HS-5 (cell line): ENCODE results near the gene RAMP3.
"Not testable (repeated sequence)": the region's sequence is repeated elsewhere in the genome, so short reads cannot be mapped to it uniquely, and the experiment has no call there.

Experiments
- DNase-seq: peaks from one replicate; pipeline ENCODE4 v3.0.0-alpha.2; 2012; ENCODE audit warnings: low read depth

The RAMP3 gene

DNA sequence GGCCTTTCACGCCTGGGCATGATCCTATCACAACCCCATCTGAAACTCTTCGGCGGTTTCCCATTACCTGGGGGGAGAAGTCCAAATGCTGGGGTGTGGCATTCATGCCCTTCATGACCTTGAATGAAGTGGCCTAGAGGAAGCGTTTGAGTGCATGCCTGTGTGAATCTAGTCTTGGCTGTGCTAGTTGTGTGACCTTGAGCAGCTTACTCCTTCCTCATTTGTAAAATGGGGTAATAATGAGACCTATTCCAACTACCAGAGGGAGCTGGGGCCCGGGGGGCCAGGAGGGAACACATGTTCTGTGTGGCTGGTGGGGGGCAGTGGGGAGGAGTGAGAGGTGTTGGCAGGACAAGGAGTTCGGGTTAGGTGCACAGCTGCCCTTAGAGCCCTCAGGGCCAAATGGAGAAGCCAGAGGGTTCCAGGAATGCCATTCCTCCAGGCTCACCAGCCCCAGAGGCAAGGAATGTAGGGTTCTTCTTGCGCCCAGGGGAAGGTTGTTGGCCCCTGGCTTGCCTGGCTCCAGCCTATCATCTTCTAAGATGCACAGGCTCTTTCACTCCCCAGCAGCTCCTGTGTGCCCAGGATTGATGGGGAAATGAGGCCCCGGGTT lies 24.8 kb upstream of the RAMP3 start:
- no peak for DNase-seq

DNA sequence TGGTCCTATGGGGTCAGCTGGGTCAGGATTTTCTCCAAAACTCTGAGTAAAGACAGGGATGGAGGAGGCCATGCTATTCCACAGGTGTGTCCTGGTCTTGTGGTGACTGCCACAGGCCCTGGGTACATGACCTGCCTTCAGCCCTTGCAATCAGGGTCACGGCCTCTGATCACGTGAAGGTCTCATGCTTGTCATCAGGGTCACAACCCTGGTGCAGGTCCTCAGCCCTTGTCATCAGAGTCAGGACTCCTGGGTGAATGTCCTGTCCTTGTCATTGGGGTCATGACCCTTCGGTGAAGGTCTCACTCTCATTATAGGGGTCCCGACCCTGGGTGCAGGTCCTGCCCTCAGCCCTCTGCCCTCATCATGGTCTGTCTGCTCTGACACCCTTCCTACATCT lies 24.2 kb upstream of the RAMP3 start:
- no peak for DNase-seq

DNA sequence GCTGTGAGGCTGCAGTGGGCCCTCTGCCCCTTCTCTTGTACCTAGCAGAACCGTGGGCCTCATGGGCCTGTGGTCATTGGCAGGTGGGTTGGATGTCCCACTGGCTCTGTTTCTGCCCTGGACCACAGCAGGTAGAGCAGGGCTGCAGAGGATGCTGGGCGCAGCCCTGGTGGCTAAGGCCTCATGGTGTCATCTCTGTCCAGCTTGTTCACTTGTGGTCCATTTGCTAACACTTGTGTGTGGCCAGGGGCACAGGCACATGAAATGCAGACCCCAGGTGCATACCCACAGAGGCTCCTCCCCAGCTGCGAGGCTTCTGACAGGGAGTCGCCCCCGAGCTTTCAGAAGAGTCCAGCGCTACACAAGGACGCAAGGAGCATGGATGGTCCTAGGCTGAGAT lies 23.7 kb upstream of the RAMP3 start:
- DNase-seq, result no peak

DNA sequence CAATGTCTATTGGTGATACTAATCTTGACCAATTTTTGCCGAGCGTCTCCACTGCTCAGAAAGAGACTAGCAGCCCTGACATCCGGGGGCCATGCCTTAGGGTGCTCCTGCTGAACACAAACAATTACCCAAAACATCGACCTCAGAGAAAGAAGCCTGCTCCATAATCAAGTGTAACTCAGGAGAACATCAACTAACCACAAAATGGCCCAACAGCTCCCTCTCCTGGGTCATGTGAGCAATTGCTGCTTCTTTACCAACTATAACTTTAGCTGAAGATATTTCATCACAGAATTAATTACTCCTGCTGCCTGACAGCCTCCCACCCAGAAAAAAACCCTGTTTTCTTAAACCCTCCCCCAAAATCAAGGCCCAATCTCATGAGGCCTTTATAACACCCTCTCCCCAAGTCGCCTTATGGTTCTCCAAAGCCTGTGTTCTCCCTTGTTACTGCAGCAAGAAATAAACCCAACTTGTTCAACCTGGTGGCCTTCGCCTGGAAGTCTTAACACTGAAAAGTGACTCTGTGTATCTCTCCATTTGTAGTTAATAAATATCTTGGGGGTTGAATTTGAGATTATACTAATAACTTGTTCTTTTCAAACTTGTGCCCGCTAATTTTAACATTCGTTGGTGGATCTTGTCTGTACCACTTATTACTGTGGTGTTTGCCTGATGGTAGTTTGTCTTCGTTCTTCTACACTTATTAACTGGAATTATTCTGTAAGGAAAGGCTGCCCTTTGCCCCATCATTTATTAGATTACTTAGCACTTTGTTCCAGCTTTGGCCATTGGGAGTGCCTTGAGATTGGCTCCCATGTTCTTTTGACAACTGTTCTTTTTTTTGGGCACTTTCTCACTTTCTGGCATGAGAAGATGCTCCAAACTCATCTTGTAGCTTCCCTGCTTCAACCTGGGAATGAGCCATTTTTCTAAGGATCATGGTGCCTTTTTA lies 21.2 kb upstream of the RAMP3 start:
- peak; percentile 57 for DNase-seq

DNA sequence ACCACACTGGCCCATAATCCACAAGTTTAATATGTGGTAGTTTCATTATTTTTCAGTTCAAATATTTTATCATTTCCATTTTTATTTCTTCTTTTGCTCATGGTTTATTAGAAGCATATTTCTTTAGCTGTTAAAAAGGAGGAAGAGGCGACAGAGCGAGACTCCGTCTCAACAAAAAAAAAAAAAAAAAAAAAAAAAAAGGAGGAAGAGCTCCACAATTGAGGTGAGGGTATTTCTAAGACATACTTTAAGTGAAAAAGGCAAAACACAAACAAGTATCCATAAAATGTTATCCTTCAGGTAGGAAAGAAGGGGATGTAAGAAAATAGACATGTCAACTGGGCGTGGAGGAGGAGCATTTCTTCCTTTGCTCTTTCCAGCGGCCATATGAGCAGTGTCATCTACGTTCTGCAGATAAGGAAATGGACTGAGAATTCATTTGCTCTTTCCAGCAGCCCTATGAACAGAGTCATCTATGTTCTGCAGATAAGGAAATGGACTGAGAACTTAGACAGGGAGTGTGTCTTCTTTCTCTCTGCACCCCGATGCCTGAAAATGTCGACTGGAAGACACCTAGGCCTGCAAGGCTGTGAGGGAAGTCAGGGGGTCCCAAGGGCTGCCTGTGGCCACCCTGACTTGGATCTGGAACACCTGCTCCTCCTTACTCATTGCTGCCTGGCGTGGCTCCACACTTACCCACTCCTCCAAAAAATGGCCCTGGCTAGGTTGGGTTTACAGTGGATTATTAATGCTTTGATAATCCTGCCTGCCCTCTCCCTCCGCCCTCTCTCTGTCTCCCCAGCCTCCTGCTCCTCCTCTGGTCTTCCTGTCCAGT lies 18.9 kb upstream of the RAMP3 start:
- no peak for DNase-seq

DNA sequence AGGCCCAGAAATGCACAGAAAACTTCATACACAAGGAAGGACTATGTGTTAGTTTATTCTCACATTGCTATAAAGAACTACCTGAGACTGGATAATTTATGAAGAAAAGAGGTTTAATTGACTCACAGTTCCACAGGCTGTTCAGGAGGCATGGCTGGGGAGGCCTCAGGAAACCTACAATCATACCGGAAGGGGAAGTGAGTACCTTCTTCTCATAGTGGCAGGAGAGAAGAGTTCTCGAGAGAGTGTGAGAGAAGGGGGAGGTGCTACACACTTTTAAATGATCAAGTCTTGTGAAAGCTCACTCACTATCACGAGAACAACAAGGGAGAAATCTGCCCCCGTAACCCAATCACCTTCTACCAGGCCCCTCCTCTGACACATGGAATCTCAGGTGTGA lies 16.8 kb upstream of the RAMP3 start:
- no peak for DNase-seq

DNA sequence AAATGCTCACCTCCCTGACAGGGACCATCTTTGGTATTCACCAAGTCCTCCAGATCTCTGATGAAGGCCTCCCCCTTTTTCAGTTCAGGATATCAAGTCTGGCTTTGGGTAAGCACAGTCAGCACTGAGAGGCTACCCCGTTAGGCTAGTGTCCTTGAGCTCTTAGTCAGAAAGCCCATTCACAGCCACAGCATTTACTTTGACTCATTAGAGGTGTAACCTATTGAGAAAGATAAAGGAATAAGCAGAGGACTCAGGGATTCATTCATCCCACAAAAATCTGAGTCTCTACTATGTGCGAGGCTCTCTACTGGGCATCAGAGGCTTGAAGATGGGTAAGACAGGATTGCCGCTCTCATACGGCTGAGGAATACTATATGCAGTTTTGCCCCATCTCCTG lies 14.0 kb upstream of the RAMP3 start:
- peak; percentile 75 for DNase-seq

DNA sequence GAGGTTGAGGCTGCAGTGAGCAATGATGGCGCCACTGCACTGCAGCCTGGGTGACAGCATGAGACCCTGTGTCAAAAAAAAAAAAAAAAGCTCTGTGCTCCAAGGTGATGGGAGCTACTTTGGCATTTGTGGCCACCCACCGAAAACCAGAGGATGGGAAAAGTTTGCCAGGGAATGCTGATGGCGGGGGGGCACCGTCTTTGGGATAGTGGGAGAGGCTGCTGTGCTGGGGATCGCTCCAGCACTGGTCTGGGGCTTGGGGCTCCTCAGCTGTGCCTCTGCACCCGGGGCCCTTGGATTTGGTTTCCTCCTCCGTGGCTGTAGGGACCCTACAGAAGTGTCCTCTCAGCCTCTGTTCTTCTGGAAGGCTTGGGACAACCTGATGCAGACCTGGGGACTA lies 11.7 kb upstream of the RAMP3 start:
- no peak for DNase-seq

DNA sequence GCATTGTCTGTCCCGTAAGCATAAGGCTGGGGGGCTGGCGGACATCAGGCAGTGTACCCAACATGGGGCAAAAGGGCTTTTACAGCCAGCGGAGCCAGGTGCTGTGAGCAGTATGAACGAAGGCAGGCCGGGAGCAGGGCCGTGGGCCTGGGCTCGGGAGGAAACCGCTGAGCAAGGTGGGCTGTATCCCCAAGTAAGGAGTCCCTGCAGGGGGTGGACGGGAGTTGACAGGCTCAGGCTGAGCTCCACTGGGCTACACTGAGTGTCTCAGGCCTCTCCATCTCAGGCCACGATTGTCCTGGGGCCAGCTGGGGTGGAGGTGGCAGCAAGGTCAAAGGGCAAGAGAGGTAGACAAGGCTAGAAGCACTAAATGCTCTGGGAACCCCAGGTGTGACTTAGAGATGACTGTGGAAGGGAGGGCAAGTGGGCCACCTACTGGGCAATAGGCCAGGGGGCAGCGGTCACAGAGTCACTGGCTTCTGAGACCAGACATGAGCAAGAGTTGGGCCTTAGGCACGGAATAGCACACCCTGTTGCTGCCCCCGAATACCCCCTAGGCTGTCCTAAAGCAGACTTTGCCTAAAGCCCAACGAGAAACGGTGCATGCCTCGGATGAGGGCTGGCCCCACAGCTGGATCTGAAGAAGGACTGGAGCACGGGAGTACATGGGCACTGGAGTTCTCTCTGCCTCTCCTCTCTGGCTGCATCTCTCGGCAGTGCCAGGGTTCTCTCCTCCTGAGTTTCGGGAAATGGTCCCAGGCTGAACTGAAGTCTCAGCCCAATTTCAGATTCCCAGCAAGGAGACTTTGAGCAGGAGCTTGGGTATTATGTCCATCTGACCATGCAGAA lies 10.8 kb upstream of the RAMP3 start:
- DNase-seq, result no peak

DNA sequence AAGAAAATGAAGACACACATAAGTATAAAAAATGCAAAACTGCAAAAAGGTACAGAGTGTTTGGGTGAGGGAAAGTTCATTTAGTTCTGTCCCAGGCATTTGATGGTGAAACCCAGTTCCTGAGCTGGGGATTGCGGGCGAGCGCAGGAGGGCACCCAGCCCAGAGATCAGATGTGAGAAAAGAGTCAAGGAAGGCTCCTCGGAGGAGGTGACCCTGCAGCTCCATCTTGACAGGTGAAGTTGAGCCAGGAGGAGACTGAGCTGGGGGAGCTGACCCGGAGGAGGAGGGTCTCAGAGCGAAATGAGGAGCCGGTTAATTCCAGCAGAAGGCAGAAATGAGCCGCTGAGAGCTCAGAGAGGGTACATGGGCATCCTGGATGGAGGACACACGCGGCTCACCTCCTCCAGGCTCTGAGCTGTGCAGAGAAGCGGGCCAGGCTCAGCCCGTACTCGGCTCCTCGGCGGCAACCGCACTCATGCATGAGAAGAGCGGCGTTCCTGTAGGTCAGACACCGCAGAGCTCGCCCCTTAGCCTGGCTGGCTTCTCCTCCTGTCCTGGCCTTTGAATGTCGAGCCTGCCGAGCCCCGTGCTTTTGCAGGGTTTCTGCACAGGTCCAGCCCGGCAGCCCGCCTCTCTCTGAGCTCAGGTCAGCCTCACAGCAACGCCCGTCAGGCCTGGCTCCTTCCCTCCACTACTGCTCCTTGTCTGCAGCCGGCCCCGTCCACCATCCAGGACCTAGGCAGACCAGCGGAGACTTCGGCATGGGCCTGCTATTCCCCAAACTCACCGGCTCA lies 9.5 kb upstream of the RAMP3 start:
- no peak for DNase-seq

DNA sequence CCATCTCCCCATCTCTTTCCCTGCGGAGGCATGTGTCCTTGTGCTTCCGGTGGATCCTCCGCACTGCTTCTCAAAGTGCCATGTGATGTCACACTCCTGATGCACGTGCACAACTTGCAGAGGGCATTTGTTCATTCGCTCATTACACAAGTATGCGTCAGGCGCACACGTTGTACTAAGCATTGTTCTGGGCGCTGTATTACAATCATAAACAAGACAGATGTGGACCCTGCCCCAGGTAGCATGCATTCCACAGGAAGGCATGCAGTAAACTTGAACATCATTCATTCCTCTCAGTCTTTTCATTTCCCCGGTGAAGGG lies 9.0 kb upstream of the RAMP3 start:
- DNase-seq, result no peak

DNA sequence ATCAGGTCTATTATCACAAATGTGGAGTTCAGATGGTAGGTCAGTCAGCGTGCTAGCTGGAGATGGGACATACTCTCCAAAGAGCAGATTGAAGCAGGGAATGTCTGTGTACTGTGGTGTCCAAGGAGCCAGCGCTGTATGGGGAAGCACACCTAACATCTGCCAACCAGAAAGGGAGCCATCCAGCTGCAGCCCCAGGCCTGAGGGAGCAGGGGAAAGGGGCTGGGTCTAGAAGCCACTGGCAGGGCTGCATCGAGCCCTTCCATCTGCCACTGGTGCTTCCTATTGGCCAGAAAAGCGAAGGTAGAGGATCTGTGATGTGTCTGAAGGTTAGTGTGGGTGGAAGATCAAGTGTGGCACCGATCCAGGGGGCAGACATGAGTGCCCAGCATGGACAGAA lies 8.0 kb upstream of the RAMP3 start:
- DNase-seq, result no peak

DNA sequence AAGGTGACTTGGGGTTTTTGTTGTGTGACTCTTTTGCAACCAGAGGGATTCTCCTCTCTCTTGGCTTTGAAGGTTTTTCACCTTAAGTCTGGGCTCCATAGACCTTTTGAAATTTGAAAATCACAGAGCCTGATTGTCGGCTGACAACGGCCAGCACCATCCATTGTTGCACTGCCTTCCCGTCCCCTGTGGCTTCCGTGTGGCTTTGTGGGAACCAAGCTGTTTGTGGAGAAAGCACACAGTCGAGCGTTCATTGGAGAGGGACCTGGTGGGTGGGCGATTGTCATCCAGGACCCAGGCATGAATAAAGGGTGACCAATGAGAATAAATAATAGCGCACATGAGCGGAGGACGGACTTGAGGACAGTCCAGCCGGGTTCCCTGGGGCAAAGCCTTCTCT lies 7.4 kb upstream of the RAMP3 start:
- no peak for DNase-seq

DNA sequence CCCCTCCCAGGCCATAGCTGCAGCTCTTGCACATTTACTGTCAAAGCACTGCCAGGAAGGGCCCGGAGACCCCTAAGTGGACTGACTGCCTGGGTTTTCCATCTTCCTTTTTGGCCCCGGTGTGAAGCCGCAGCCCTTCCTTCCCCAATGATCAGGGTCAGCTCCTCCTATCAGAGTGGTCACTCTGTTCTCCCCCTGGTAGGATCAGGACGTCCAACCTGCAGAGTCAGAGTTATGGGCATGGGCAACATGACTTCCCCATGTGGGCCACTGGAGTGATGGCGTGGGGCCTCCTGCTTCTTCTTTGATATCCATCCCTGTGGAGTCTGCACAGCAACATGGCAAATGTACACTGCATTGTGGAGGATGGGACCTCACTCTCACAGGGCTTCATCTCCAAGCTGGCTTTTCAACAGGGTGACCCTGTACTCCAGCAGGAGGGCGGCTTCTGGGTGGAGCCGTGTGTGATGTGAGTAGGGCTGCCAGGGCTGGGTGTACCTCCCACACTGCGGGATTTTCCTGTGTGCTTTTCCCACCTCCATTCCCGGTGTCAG lies 6.4 kb upstream of the RAMP3 start:
- no peak for DNase-seq

DNA sequence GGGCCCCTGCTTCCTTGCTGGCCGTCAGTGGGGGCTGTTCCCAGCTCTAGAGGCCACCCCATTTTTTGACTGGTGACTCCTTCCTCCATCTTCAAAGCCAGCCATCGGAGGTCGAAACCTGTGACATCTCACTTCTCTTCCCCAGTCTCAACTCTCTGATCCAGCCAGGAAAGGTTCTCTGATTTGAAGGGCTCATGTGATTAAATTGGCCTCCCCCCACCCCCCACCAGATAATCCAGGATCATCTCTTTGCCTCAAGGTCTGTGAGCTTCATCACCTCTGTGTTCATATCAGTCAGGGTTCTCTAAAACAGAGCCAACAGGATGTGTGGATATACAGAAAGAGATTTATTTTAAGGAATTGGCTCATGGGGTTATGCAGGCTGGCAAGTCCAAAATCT lies 5.6 kb upstream of the RAMP3 start:
- no peak for DNase-seq

DNA sequence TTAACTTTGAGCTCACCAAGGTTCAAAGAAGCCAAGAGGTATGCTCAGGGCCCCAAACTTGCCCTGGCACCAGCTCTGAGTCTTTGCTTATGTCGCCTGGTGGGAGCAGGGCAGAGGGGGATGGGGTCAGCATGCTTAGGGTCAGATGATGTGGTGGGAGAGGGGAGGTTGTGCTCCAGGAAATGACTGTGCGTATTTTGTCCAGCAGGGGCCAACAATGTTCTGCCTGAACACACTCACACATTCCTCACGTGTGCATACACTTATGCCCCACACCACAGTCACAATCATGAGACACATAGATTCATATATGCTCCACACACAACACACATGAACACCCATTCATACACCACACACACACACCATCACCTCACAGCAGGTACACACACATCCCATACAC lies 4.4 kb upstream of the RAMP3 start:
- no peak for DNase-seq

DNA sequence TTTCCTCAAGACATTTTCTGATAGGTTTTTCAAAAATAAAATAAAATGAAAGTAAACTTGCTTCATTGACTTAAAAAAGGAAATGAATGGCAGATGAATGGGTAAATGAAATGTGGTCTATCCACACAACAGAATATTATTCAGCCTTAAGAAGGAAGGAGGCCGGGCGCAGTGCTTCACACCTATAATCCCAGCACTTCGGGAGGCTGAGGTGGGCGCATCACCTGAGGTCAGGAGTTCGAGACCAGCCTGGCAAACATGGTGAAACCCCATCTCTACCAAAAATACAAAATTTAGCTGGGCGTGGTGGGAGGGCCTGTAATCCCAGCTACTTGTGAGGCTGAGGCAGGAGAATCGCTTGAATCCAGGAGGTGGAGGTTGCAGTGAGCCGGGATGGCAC lies 3.7 kb upstream of the RAMP3 start:
- not testable (repeated sequence) for DNase-seq

DNA sequence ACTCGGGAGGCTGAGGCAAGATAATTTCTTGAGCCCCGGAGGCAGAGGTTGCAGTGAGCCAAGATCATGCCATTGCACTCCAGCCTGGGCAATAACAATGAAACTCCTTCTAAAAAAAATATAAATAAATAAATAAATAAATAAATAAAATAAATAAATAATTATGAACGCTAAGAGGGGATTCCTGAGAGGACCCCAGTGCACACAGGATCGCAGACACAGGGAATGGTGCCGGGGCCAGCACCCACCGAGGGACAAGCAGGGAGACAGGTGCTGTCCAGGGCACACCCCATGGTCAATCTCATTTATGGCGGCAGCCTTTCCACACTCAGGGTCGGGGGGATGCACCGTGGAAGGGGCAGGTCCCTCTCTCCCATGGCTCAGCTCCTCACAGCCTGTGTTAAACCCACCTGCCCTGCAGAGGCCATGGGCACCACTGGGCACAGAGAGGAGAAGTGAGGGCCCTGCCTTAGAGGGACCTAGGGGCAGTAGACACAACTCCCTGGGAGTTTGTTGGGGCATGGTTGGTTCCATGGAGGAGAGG lies 2.2 kb upstream of the RAMP3 start:
- no peak for DNase-seq

DNA sequence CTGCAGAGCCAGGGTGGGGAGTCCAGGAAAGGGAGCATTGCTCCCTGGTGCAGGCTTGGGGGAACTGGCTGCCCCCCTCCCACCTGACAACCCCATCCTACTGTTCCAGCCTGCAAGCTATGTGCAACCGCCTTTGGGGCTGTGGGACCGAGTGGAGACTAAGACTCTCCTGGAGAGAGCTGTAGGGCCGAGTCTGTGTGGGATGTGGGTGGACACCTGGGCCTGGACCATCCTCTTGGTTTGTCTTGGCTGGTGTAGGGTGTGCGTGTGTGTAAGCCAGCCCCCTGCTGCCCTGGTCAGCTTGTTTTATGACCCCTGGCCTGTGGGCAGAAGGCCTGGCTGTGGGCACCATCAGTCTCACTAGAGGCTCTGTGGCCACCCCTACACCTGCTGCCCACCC lies 1.6 kb upstream of the RAMP3 start:
- DNase-seq, result no peak

DNA sequence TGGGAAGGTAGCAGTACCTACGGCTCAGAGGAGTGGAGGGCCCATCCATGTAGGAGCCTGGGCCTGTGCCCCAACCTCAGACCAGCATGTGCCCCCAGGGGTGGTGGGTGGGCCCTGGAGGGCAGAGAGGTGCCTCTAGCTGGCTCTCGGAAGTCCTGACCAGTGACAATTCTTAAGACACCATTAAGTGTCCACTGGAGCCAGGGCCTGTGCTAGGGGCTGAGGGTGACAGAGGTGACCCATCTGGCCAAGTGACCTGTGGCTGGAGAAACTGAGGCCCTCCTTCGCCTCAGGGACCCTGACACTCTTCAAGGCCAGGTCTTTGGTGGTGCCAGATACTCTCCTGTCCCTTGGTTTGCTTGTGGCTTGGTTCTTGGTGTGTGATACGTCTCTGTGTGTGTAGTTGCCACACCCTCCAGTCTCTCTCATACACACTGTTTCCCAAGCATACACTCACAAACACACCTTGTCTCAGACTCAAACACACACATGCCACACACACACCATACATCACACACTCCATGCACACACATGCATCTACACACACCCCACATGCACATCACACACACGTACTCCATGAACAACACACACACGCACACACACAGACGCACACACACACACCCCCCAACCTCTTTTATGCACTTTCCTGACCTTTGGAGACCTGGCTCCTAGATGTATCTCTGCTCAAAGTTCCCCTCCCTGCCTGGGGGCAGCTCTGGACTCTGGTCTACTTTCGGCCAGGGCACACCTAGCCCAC lies 897 bp upstream of the RAMP3 start:
- no peak for DNase-seq
